ENCODE results near the gene SPATA3. TPM values are rescaled to one million over a fixed set of nuclear protein-coding genes. Genes with fewer than 3 reads are reported as not detected.
A peak's percentile ranks its signal among the peaks of the same experiment; 100 is the strongest.

SPATA3 gene
- total and polyA plus RNA-seq, 2 of the 13 experiments (the other 11 are each of a cell fraction or from before 2014, with no cell fraction given) = not detected

GRCh38 chr2:231039821-231040364 lies 44.0 kb downstream of the SPATA3 start (continued):
- TF ChIP-seq, protein P1, sequence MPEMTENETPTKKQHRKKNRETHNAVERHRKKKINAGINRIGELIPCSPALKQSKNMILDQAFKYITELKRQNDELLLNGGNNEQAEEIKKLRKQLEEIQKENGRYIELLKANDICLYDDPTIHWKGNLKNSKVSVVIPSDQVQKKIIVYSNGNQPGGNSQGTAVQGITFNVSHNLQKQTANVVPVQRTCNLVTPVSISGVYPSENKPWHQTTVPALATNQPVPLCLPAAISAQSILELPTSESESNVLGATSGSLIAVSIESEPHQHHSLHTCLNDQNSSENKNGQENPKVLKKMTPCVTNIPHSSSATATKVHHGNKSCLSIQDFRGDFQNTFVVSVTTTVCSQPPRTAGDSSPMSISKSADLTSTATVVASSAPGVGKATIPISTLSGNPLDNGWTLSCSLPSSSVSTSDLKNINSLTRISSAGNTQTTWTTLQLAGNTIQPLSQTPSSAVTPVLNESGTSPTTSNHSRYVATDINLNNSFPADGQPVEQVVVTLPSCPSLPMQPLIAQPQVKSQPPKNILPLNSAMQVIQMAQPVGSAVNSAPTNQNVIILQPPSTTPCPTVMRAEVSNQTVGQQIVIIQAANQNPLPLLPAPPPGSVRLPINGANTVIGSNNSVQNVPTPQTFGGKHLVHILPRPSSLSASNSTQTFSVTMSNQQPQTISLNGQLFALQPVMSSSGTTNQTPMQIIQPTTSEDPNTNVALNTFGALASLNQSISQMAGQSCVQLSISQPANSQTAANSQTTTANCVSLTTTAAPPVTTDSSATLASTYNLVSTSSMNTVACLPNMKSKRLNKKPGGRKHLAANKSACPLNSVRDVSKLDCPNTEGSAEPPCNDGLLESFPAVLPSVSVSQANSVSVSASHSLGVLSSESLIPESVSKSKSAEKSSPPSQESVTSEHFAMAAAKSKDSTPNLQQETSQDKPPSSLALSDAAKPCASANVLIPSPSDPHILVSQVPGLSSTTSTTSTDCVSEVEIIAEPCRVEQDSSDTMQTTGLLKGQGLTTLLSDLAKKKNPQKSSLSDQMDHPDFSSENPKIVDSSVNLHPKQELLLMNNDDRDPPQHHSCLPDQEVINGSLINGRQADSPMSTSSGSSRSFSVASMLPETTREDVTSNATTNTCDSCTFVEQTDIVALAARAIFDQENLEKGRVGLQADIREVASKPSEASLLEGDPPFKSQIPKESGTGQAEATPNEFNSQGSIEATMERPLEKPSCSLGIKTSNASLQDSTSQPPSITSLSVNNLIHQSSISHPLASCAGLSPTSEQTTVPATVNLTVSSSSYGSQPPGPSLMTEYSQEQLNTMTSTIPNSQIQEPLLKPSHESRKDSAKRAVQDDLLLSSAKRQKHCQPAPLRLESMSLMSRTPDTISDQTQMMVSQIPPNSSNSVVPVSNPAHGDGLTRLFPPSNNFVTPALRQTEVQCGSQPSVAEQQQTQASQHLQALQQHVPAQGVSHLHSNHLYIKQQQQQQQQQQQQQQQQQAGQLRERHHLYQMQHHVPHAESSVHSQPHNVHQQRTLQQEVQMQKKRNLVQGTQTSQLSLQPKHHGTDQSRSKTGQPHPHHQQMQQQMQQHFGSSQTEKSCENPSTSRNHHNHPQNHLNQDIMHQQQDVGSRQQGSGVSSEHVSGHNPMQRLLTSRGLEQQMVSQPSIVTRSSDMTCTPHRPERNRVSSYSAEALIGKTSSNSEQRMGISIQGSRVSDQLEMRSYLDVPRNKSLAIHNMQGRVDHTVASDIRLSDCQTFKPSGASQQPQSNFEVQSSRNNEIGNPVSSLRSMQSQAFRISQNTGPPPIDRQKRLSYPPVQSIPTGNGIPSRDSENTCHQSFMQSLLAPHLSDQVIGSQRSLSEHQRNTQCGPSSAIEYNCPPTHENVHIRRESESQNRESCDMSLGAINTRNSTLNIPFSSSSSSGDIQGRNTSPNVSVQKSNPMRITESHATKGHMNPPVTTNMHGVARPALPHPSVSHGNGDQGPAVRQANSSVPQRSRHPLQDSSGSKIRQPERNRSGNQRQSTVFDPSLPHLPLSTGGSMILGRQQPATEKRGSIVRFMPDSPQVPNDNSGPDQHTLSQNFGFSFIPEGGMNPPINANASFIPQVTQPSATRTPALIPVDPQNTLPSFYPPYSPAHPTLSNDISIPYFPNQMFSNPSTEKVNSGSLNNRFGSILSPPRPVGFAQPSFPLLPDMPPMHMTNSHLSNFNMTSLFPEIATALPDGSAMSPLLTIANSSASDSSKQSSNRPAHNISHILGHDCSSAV (CRISPR knock-in tag; IDR thresholded peaks at IDR 0.05; ENCODE audit: borderline replicate concordance) = no peak
- TF ChIP-seq PHB2 (IDR thresholded peaks at IDR 0.05; ENCODE audit: partially characterized antibody) (no peak), SMARCE1 (IDR thresholded peaks at IDR 0.05; ENCODE audit: borderline replicate concordance) (no peak), CEBPB (IDR thresholded peaks at IDR 0.05; ENCODE audit: borderline replicate concordance, low read depth, low read length) (no peak; the same call in 1 of the 2 replicates), IRX3 (CRISPR knock-in tag; IDR thresholded peaks at IDR 0.05; ENCODE audit: borderline replicate concordance, low read depth) (no peak), GATAD2A (CRISPR knock-in tag; IDR thresholded peaks at IDR 0.05) (0 out of 2 replicates have a peak, but pooled peaks have one; percentile 27), ZNF251 (CRISPR knock-in tag; IDR thresholded peaks at IDR 0.05) (no peak), PHF21A (CRISPR knock-in tag; IDR thresholded peaks at IDR 0.05) (peak; percentile 42; the same call in 1 of the 2 replicates), ZBTB34 (CRISPR knock-in tag; IDR thresholded peaks at IDR 0.05) (no peak), DMTF1 (CRISPR knock-in tag; IDR thresholded peaks at IDR 0.05) (peak; percentile 75; the same call in 1 of the 2 replicates), NCOR1 (IDR thresholded peaks at IDR 0.05; ENCODE audit: borderline replicate concordance, low read length) (peak; percentile 53; the same call in 1 of the 2 replicates), ZNF253 (CRISPR knock-in tag; IDR thresholded peaks at IDR 0.05; ENCODE audit: borderline replicate concordance) (no peak), ZFAT (CRISPR knock-in tag; conservative IDR thresholded peaks at IDR 0.05) (no peak), TEAD3 (CRISPR knock-in tag; optimal IDR thresholded peaks at IDR 0.05; ENCODE audit: borderline replicate concordance) (peak; percentile 62), IKZF4 (CRISPR knock-in tag; IDR thresholded peaks at IDR 0.05; ENCODE audit: borderline replicate concordance, low read depth, not compliant biosample characterization) (no peak), TGIF2 (CRISPR knock-in tag; IDR thresholded peaks at IDR 0.05) (peak; percentile 56; the same call in 1 of the 2 replicates)
- TF ChIP-seq, protein P2, sequence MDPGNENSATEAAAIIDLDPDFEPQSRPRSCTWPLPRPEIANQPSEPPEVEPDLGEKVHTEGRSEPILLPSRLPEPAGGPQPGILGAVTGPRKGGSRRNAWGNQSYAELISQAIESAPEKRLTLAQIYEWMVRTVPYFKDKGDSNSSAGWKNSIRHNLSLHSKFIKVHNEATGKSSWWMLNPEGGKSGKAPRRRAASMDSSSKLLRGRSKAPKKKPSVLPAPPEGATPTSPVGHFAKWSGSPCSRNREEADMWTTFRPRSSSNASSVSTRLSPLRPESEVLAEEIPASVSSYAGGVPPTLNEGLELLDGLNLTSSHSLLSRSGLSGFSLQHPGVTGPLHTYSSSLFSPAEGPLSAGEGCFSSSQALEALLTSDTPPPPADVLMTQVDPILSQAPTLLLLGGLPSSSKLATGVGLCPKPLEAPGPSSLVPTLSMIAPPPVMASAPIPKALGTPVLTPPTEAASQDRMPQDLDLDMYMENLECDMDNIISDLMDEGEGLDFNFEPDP (CRISPR knock-in tag; conservative IDR thresholded peaks at IDR 0.05) = no peak
